ENCODE results near the gene SCNN1A. TPM values are rescaled to one million over a fixed set of nuclear protein-coding genes. Genes with fewer than 3 reads are reported as not detected.

The SCNN1A gene
- total and polyA plus RNA-seq, 2 donors (not counting 3 experiments of a cell fraction or from before 2014, with no cell fraction given) = 0.12 to 0.18 TPM

DNA sequence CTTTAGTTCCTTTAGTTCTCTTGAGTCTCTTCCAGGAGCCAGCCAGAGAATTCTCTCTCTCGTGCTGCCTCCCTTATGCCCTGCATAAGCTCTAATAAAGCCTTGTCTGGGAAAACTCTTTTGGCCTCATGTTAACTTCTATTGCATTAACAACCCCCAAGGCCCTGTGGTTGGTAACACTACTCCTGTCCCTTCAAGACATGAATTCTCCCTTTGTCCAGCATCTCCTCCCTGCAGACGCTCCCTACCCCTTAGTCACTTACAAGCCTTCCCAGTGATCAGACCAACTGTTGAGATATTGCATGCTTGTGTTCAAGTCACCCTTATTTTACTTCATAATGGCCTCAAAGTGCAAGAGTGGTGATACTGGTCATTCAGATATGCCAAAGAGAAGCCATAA is 20.7 kb upstream of the SCNN1A start:
- intact Hi-C loops (cut with micrococcal nuclease) = no loop called here
- H3K9ac ChIP-seq (replicated peaks; ENCODE audit: extremely low read depth, insufficient read depth, low read length) = no peak overlapping the region
- H3K9me1 ChIP-seq (replicated peaks; ENCODE audit: control insufficient read depth, extremely low read depth, insufficient read depth, low read length) = no peaks in the 10 kb centered on the region
- no TSS peak for BruUV-seq (replicated peaks)
- no peak overlapping the region for H2AFZ ChIP-seq (ENCODE audit: low read depth, low read length)
- no peak for DNase-seq (ENCODE audit: low read depth, low spot score)
- no peak for FAIRE-seq
- H3K4me3 ChIP-seq (replicated peaks in 1 of 3; ENCODE audit: insufficient read depth in 1 of 3, low read depth in 1 of 3, low read length in 3 of 3) = no peak overlapping the region
- TF ChIP-seq, protein P1, sequence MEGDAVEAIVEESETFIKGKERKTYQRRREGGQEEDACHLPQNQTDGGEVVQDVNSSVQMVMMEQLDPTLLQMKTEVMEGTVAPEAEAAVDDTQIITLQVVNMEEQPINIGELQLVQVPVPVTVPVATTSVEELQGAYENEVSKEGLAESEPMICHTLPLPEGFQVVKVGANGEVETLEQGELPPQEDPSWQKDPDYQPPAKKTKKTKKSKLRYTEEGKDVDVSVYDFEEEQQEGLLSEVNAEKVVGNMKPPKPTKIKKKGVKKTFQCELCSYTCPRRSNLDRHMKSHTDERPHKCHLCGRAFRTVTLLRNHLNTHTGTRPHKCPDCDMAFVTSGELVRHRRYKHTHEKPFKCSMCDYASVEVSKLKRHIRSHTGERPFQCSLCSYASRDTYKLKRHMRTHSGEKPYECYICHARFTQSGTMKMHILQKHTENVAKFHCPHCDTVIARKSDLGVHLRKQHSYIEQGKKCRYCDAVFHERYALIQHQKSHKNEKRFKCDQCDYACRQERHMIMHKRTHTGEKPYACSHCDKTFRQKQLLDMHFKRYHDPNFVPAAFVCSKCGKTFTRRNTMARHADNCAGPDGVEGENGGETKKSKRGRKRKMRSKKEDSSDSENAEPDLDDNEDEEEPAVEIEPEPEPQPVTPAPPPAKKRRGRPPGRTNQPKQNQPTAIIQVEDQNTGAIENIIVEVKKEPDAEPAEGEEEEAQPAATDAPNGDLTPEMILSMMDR (IDR thresholded peaks at IDR 0.05; ENCODE audit: extremely low read depth in 1 of 2, insufficient read depth in 1 of 2, low read depth in 1 of 2, low read length in 2 of 2) = no peak
- TF ChIP-seq MAX (IDR thresholded peaks at IDR 0.05; ENCODE audit: insufficient read depth, insufficient read length) = no peak
- TF ChIP-seq MYC (IDR thresholded peaks at IDR 0.05; ENCODE audit: low read depth, low read length) = no peak
- no peak for TF ChIP-seq GATA2 (IDR thresholded peaks at IDR 0.05; ENCODE audit: insufficient read depth, insufficient read length, low read depth, low read length)
- TF ChIP-seq EZH2 (IDR thresholded peaks at IDR 0.05; ENCODE audit: borderline replicate concordance, low read depth, low read length, severe bottlenecking) = no peak
- TF ChIP-seq JUN (IDR thresholded peaks at IDR 0.05; ENCODE audit: borderline replicate concordance, insufficient read depth, insufficient read length, low read depth) = no peak
- TF ChIP-seq FOS (IDR thresholded peaks at IDR 0.05; ENCODE audit: borderline replicate concordance, insufficient read depth, low read length) = no peak
- TF ChIP-seq POLR2A (IDR thresholded peaks at IDR 0.05; ENCODE audit: low read depth, low read length) = no peak
- H3K36me3 ChIP-seq (ENCODE audit: control insufficient read depth in 2 of 2, extremely low read depth in 1 of 2, insufficient read depth in 2 of 2, low read length in 2 of 2) = peaks cover 1 to 2% of the 10 kb centered on the region in 2 experiments
- POLR2A ChIA-PET = no interaction called here
- dilution Hi-C loops (cut with MboI; ENCODE audit: extremely low pct_ligation_motif_present, low sequenced_read_pairs) = no loop called here
- CTCF ChIA-PET = no interaction called here
- H3K9me3 ChIP-seq (replicated peaks; ENCODE audit: control insufficient read depth, insufficient read depth, low read length) = no peaks in the 10 kb centered on the region
- no peaks in the 10 kb centered on the region for H3K79me2 ChIP-seq (ENCODE audit: control insufficient read depth, insufficient read depth, low read length)
- no peak overlapping the region for H3K4me2 ChIP-seq (ENCODE audit: insufficient read depth, low read length)
- H3K4me1 ChIP-seq (ENCODE audit: control insufficient read depth, extremely low read depth, insufficient read depth, low read length) = peaks cover 2% of the 10 kb centered on the region
- no peaks in the 10 kb centered on the region for H4K20me1 ChIP-seq (replicated peaks; ENCODE audit: control insufficient read depth, extremely low read depth, insufficient read depth, low read length)
- no peaks in the 10 kb centered on the region for H3K27me3 ChIP-seq (ENCODE audit: control insufficient read depth in 2 of 2, insufficient read depth in 2 of 2, low read length in 2 of 2)
- H3K27ac ChIP-seq (ENCODE audit: insufficient read depth, low read depth, low read length) = no peak overlapping the region
